Stimulated activated CD4-positive, alpha-beta T cell treated with anti-CD3 and anti-CD28 coated beads, TNF-alpha, amount 100 ng/mL, for 24 hours (primary cell): ENCODE results near the gene EPB41L5.
"Not testable (repeated sequence)": the region's sequence is repeated elsewhere in the genome, so short reads cannot be mapped to it uniquely, and the experiment has no call there.

Source experiments
- DNase-seq, 3 experiments: peaks; one replicate each; pipeline ENCODE4 v3.0.0-alpha.2; 2020; ENCODE audit warnings: low read depth in 3 of 3

Gene EPB41L5

DNA sequence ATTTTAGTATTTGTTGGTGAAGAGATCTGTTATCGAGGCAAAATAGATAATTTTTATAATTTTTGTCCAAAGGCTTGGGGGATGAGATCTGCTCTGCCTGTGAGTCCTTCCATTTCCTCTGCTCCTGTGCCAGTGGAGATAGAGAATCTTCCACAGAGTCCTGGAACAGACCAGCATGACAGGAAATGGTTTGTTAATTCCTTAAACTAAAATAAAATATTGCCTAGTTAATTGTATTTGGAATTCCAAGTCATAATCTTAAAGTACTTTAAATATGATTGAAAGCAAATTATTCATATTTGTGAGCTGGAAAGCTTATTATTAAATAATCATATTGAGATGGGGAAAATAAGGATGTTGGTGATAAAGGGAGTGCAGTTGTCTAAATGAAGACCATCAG, 87.8 kb downstream of the EPB41L5 start:
- DNase-seq, result no peak

DNA sequence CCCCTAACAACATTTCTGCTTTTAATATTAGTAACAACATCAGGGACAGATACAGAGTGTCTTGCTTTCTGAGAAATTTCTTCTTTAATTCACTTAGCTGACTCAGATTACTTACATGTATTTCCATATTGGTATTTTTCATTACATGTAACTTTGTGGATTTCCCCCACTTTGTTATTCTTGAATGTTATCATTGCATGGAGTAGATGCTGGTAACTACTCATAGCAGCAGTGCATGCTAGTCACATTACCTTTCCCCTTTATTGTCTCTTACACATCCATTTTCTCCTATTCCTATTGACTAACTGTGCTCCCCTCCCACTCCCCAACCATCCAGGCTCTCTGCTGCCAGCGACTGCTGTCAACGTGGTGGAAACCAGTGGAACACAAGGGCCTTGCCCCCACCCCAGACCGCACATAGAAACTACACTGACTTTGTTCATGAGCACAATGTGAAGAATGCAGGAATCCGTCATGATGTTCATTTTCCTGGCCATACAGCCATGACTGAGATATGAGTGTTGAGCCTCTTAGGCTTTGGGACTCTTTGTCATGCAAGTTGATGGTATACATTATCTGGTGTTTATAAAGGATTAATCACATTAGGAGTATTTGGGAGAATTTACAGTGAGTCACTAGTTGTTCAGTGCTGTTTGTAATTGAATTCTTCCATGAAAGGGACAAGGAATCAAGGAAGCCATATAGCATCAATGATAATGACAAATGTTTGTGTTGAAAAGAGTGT, 91.0 kb downstream of the EPB41L5 start:
- no peak for DNase-seq

- no peak for DNase-seq
Measured at GRCh38 chr2:120104772-120105171, 91.9 kb downstream of the EPB41L5 start.

DNA sequence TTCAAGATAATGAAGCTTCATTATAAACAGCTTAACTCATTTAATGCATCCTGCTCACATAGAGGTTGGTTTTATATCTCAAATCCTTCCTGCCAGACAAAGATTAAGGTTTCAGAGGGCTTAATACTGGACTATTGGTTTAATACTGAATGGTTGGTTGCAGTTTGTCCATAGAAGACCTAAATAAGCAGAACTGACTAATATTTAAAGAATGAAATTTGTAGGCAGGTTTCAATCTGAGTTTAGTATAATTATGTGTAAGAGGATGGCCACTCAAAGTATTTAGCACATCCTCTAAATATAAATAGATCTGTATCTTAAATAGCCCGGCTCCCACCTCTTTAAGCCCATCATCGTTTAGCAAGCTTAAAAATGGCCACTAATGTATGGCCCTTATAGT, 92.5 kb downstream of the EPB41L5 start:
- DNase-seq, result no peak

GRCh38 chr2:120108049-120108448, 95.2 kb downstream of the EPB41L5 start:
- no peak for DNase-seq

DNA sequence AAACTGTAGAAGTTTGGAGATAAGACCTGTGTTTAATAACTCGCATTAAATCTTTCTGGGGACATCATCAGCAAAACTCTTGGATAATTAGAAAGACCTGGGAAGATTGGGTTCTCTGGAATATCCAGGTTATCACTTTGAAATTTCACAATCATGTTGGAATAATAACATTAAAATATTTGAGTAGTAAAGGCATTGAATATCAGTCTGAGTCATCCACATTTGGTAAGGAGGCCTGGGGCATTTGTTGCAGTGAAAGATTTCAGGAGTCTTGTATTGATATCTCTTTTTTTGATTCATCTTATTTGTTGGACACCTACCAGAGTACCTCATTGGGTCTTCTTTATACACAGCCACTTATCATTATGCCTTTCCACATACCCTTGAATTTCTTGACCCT, 95.9 kb downstream of the EPB41L5 start:
- no peak for DNase-seq

DNA sequence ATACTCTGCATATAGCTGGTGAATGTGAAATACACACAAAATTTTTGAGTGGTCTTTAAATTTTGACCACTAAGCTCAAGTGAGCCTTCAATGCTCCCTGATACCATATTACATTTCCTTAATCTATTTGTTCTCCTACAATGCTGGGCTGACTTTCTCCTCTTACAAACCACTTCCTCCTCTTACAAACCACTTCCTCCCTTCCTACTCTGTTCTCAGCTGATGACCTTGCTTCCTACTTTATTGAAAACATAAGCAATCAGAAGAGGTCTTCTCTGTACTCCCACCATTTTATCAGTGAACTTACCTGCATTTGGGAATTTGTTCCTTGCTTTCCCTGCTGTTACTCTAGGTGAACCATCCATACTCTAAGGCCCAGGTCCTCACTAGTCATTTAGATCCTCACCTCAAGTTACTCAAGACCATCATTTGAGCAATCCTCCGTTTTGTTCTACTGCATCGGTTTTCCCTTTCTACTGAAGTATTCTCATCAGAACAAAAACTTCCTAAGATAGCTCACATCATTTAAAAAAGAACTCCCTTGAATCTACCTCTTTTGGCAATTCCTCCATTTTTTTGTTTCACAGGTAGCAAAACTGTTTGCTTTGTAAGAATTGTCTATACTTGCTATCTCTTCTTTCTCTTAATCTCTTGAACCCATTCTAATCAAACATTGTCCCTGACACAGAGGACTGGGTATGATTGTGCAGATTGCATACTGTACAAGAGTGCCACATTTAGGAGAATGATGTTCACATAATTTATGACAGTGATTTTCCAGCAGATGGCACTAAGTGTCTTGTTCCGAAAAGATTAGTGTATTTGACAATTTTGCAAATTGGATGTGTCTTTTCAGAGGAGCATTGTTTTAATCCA, 96.5 kb downstream of the EPB41L5 start:
- DNase-seq, result no peak

DNA sequence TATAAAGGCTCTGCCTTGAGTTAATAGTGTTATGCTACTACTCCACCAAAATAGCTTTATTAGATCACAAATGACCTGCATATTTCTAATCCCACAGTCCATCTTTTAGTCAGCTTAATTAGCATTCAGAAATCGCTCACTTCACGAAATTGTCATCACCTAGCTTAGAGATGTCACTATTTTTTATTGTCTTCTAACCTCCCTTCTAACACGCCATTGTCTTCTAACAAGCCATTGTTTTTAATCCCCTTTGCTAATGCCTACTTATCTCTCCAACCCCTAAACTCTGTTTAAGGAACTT, 97.1 kb downstream of the EPB41L5 start:
- no peak for DNase-seq

DNA sequence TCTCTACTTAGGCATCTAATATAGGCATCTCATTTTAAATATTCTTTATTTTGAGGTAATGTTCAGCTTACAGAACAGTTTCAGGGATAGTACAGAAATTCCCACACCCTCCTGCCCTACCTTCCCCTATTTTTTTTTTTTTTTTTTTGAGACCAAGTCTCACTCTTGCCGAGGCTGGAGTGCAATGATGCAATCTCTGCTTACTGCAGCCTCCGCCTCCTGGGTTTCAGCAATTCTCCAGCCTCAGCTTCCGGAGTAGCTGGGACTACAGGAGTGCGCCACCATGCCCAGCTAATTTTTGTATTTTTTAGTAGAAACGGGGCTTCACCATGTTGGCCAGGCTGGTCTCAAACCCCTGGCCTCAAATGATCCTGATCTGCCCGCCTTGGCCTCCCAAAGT, 97.6 kb downstream of the EPB41L5 start:
- no peak for DNase-seq

DNA sequence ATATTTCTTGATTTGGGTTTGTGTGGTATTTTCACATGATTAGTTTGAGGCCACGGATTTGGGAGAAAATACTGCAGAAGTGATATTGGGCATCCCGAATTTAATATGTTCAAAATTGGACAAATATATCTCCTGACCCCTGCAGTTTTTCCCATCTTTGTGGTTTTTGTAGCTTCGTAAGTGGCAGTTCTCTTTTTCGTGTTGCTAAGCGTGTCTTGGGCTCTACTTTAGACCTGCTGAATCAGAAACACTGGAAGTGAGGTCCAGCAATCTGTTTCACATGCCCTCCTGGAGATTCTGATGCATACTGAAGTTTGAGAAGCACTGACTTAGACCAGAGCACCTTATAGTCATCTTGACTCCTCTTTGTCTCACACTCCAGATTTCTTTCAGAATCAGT, 98.3 kb downstream of the EPB41L5 start:
- DNase-seq, result no peak

GRCh38 chr2:120118018-120118417, 105.1 kb downstream of the EPB41L5 start:
- no peak for DNase-seq

GRCh38 chr2:120118471-120118870, 105.6 kb downstream of the EPB41L5 start:
- no peak for DNase-seq

DNA sequence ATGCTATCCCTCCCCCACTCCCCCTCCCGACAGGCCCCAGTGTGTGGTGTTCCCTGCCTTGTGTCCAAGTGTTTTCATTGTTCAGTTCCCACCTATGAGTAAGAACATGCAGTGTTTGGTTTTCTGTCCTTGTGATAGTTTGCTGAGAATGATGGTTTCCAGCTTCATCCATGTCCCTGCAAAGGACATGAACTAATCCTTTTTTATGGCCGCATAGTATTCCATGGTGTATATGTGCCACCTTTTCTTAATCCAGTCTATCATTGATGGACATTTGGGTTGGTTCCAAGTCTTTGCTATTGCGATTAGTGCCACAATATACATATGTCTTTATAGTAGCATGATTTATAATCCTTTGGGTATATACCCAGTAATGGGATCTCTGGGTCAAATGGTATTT, 108.5 kb downstream of the EPB41L5 start:
- DNase-seq, result not testable (repeated sequence)

- no peak for DNase-seq
Measured at GRCh38 chr2:120123090-120123489, 110.2 kb downstream of the EPB41L5 start.

DNA sequence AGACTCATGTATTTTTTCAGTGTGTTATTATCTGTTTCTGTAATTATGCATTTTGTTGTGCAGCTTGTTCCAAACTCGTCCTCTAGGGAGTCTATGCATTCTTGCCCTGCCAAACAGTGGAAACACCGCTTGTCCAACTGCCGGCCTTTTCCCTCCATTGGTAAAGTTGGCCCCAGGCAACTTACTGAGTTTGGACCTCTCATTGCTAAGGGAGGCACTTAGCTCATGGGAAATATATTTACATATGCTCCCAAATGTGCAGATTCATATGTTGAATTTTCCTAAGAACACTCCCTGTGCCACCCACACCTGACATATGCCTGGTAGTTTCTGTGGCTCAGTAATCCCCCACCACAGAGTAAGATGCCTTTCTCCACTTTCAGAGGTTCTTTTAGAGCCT, 112.3 kb downstream of the EPB41L5 start:
- DNase-seq, result no peak

- no peak for DNase-seq
Measured at GRCh38 chr2:120128216-120128615, 115.3 kb downstream of the EPB41L5 start.

DNA sequence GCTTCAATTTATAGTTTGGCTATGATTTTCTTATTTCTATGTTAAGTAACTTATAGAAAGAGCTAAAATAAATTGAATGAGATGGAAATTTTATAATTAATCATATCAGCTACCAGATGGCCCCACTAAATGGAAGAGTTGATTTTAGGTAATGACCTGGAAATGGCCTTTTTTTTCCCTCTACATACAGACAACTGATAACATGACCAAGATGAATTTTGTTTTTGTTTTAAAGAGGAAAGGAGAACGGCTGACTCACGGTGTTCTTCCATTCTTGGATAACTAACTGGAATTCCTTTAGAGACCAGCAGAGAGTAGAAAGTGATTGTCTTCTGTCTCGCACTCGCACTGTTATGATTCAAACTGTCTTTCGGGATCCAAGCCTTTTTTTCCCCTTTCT, 119.3 kb downstream of the EPB41L5 start:
- DNase-seq, result no peak

GRCh38 chr2:120132691-120133090, 119.8 kb downstream of the EPB41L5 start:
- DNase-seq, result no peak

GRCh38 chr2:120133572-120134244, 120.8 kb downstream of the EPB41L5 start:
- DNase-seq, result no peak

GRCh38 chr2:120134263-120134662, 121.4 kb downstream of the EPB41L5 start:
- DNase-seq, result no peak

DNA sequence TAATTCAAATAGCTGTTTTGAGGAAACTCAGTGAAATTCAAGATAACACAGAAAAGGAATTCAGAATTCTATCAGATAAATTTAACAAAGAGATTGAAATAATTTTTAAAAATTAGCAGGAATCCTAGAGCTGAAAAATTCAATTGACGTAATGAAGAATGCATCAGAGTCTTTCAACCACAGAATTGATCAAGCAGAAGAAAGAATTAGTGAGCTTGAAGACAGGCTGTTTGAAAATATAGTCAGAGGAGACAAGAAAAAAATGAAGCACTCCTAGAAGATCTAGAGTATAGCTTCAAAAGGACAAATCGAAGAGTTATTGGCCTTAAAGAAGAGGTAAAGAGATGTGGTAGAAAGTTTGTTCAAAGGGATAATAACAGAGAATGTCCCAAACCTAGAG, 122.1 kb downstream of the EPB41L5 start:
- not testable (repeated sequence) for DNase-seq

DNA sequence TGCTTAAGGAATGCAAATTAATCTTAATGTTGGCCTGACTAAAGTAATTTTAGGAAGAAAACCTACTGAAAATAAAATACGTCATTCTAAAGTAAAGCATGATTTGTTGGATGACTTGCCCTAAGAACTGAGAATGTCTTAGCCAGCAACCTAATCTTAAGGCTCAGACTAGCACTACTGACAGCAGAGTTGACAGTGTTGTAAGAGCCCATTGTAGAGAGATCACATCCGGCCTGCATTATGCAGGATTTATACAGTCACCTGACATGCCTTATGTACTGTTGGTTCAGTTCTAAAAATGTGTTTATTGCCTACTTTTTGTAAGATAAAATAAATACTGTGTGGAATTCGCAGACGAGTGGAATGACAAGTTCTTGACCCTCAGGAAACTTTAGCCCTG, 128.0 kb downstream of the EPB41L5 start:
- no peak for DNase-seq
